Upper lobe of left lung (tissue), 6 donors: Measurements from ENCODE around the gene SLC18A2. TPM values are rescaled to one million over a fixed set of nuclear protein-coding genes. Genes with fewer than 3 reads are reported as not detected.

Source experiments
- ATAC-seq, 2 donors: fragments of 200-7000 bp; cut with Tn5 transposase; one replicate each; pipeline ENCODE4 v1.9.1; 2022; ENCODE audit warnings: mild to moderate bottlenecking in 2 of 2, moderate library complexity in 2 of 2; ENCODE audit not compliant: low FRiP score in 2 of 2
- DNase-seq, 2 donors: peaks; one replicate each; pipeline ENCODE4 v3.0.0-alpha.2; 2019 to 2020
- H3K27ac ChIP-seq, 4 donors: fragments of 200-600 bp; sonication (generic); one replicate each; pipeline ENCODE4 v1.5.1; 2016 to 2019
- H3K27me3 ChIP-seq, 4 donors: fragments of 200-600 bp; sonication (generic); one replicate each; pipeline ENCODE4 v1.5.1; 2017 to 2019
- H3K36me3 ChIP-seq, 4 donors: fragments of 200-600 bp; sonication (generic); one replicate each; pipeline ENCODE4 v1.5.1; 2016 to 2019
- H3K4me1 ChIP-seq, 4 donors: fragments of 200-600 bp; sonication (generic); one replicate each; pipeline ENCODE4 v1.5.1; 2018 to 2019
- H3K4me3 ChIP-seq, 4 donors: fragments of 200-600 bp; sonication (generic); one replicate each; pipeline ENCODE4 v1.5.1; 2017 to 2019; ENCODE audit warnings: mild to moderate bottlenecking in 2 of 4, moderate library complexity in 1 of 4
- H3K9me3 ChIP-seq, 4 donors: fragments of 200-600 bp; sonication (generic); one replicate each; pipeline ENCODE4 v1.5.1; 2018 to 2019
- CTCF ChIP-seq, 6 experiments: fragments of 450-650 bp in 4 of 6; fragments of 200-600 bp in 2 of 6; sonication (generic) in 2 of 6; IDR thresholded peaks; one replicate each; pipeline ENCODE4 v1.5.1; 2016 to 2019; ENCODE audit warnings: antibody characterized with exemption in 6 of 6
- EP300 ChIP-seq, 4 donors: sonication (generic); formaldehyde crosslinking; IDR thresholded peaks; one replicate each; pipeline ENCODE4 v1.5.1; 2017; ENCODE audit warnings: antibody characterized with exemption in 4 of 4, control low read depth in 2 of 4
- POLR2A ChIP-seq, 4 donors: fragments of 450-650 bp; IDR thresholded peaks; one replicate each; pipeline ENCODE4 v1.5.1; 2016 to 2017; ENCODE audit warnings: antibody characterized with exemption in 4 of 4, mild to moderate bottlenecking in 2 of 4
- POLR2AphosphoS5 ChIP-seq, 2 donors: sonication (generic); formaldehyde crosslinking; IDR thresholded peaks; one replicate each; pipeline ENCODE4 v1.5.1; 2017; ENCODE audit warnings: antibody characterized with exemption in 2 of 2
- WGBS, 2 donors: methylation state at CpG; one replicate each; pipeline ENCODE4 v1.1.5; 2017 to 2018; 5-methylcytosine and 5-hydroxymethylcytosine counted together
- total RNA-seq, 6 donors: library from RNA; depleted of rRNA in 4 of 6; stranded (reverse); fragments of >200 nt in 4 of 6; gene quantifications; one replicate each; pipeline versions ENCODE4 v1.1.0 to v1.2.1, GENCODE V29; 2016 to 2021
- donor health status: DM: no; HTN: no; CAD: no; lungs with moderate emphysema.
- donor health status: DM: no; HTN: yes; CAD: no; lungs with severe emphysema.

The SLC18A2 gene
- total RNA-seq, 6 donors from 2014 or later = 0.20 to 5.9 (median 2.8) TPM

GRCh38 chr10:117221156-117221711, 19.7 kb upstream of the SLC18A2 start:
- Histone ChIP-seq H3K27ac (no peak overlapping the region), H3K4me3 (no peak overlapping the region), H3K9me3 (no peaks in the 10 kb centered on the region), H3K36me3 (no peaks in the 10 kb centered on the region), H3K4me1 (peaks cover 8 to 16% (median 12%) of the 10 kb centered on the region in 4 donors), H3K27me3 (peaks cover 0 to 8% (median 3%) of the 10 kb centered on the region in 4 donors)
- TF ChIP-seq POLR2A (IDR thresholded peaks at IDR 0.05) (no peak), POLR2AphosphoS5 (IDR thresholded peaks at IDR 0.05) (no peak), CTCF (IDR thresholded peaks at IDR 0.05) (no peak), EP300 (IDR thresholded peaks at IDR 0.05) (no peak)
- ATAC-seq (no peak), DNase-seq (no peak)
- WGBS, 2 donors = 70 to 72% methylated on average over 3 to 10 of the region's 10 CpGs

GRCh38 chr10:117222552-117222951, 18.4 kb upstream of the SLC18A2 start:
- ATAC-seq (no peak), DNase-seq (no peak)
- Histone ChIP-seq H3K4me1 (peaks cover 0 to 3% (median 0%) of the 10 kb centered on the region in 4 donors), H3K27me3 (peaks cover 0 to under 1% (median 0%) of the 10 kb centered on the region in 4 donors), H3K27ac (no peak overlapping the region), H3K4me3 (no peak overlapping the region), H3K36me3 (no peaks in the 10 kb centered on the region), H3K9me3 (no peaks in the 10 kb centered on the region)
- WGBS, 2 donors = 83 to 89% methylated on average over 3 to 5 of the region's 5 CpGs
- no peak for TF ChIP-seq POLR2A (IDR thresholded peaks at IDR 0.05)
- no peak for TF ChIP-seq POLR2AphosphoS5 (IDR thresholded peaks at IDR 0.05)
- no peak for TF ChIP-seq CTCF (IDR thresholded peaks at IDR 0.05)
- TF ChIP-seq EP300 (IDR thresholded peaks at IDR 0.05) = no peak

GRCh38 chr10:117222976-117223692, 17.8 kb upstream of the SLC18A2 start:
- peaks cover 0 to 4% (median 0%) of the 10 kb centered on the region in 4 donors for H3K27me3 ChIP-seq
- no peak overlapping the region for H3K4me3 ChIP-seq
- WGBS, 2 donors = 84% methylated on average over 2 to 4 of the region's 4 CpGs
- no peaks in the 10 kb centered on the region for H3K36me3 ChIP-seq
- ATAC-seq (no peak), DNase-seq (no peak)
- TF ChIP-seq CTCF (IDR thresholded peaks at IDR 0.05) = no peak
- no peak for TF ChIP-seq POLR2AphosphoS5 (IDR thresholded peaks at IDR 0.05)
- no peak for TF ChIP-seq EP300 (IDR thresholded peaks at IDR 0.05)
- TF ChIP-seq POLR2A (IDR thresholded peaks at IDR 0.05) = no peak
- H3K9me3 ChIP-seq = no peaks in the 10 kb centered on the region
- no peaks in the 10 kb centered on the region for H3K4me1 ChIP-seq
- H3K27ac ChIP-seq = no peak overlapping the region

GRCh38 chr10:117223693-117224430, 17.1 kb upstream of the SLC18A2 start:
- ATAC-seq (no peak), DNase-seq (no peak)
- H3K36me3 ChIP-seq = no peaks in the 10 kb centered on the region
- peaks cover 0 to 4% (median 0%) of the 10 kb centered on the region in 4 donors for H3K27me3 ChIP-seq
- H3K4me3 ChIP-seq = no peak overlapping the region
- H3K9me3 ChIP-seq = no peaks in the 10 kb centered on the region
- TF ChIP-seq CTCF (IDR thresholded peaks at IDR 0.05) = no peak
- no peak for TF ChIP-seq POLR2A (IDR thresholded peaks at IDR 0.05)
- no peak for TF ChIP-seq POLR2AphosphoS5 (IDR thresholded peaks at IDR 0.05)
- no peak for TF ChIP-seq EP300 (IDR thresholded peaks at IDR 0.05)
- 86 to 87% methylated on average over 7 of the region's 7 CpGs for WGBS, 2 donors
- no peaks in the 10 kb centered on the region for H3K4me1 ChIP-seq
- no peak overlapping the region for H3K27ac ChIP-seq
